ENCODE results near the gene ZNF511. TPM values are rescaled to one million over a fixed set of nuclear protein-coding genes. Genes with fewer than 3 reads are reported as not detected.

The ZNF511 gene
- total RNA-seq, 1 donor from 2014 or later = 25.5 TPM

DNA sequence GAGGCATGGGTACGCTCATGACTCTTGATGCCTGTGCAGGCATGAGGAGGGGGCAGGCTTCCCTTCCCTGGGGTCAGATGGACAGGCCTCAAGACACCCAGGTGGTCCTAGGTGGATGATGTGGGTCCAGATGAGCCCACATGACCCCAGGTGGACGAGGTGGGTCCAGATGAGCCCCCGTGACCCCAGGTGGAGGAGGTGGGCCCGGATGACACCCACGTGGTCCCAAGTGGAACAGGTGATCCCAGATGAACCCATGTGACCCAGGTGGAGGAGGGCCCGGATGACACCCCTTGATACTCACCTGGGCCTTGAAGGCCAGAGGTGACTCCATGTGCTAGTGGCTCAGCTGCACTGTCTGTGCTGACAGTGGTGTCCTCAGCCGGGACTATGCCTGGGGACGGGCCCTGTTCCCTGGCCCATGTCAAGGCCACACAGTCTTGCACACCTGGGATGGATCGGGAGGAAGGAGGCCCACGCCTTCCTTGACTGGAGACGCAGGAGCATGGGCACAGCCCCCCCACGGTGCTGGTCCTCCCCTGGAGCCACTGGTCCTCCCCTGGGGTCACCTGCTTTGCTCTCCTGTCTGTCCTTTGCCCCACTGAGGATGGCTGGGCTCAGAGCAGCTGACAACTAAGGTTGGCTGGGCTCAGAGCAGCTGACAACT, 41.7 kb downstream of the ZNF511 start:
- FAIRE-seq = no peak
- H3K9ac ChIP-seq (ENCODE audit: low read length) = no peak overlapping the region
- H3K36me3 ChIP-seq (ENCODE audit: insufficient read depth, low read length) = no peaks in the 10 kb centered on the region
- H3K27me3 ChIP-seq (ENCODE audit: insufficient read depth, low read length) = no peaks in the 10 kb centered on the region
- no peaks in the 10 kb centered on the region for H3K79me2 ChIP-seq (ENCODE audit: insufficient read depth, low read length)
- no peak overlapping the region for H2AFZ ChIP-seq (ENCODE audit: low read depth, low read length)
- no peaks in the 10 kb centered on the region for H3K36me3 Mint-ChIP-seq (ENCODE audit: low read depth, unreplicated experiment)
- no peak overlapping the region for H3K4me3 ChIP-seq (ENCODE audit: insufficient read depth, low read depth, low read length)
- H3K9me3 Mint-ChIP-seq (ENCODE audit: unreplicated experiment) = peaks cover 2% of the 10 kb centered on the region
- no peaks in the 10 kb centered on the region for H3K4me1 ChIP-seq (ENCODE audit: insufficient read depth, low read length)
- no peaks in the 10 kb centered on the region for H3K27me3 Mint-ChIP-seq (ENCODE audit: low read depth, unreplicated experiment)
- H3K4me3 Mint-ChIP-seq (ENCODE audit: unreplicated experiment) = no peak overlapping the region
- H3K4me2 ChIP-seq (ENCODE audit: low read length) = no peak overlapping the region
- no peak overlapping the region for H3K27ac ChIP-seq (ENCODE audit: low read depth, low read length)
- no peaks in the 10 kb centered on the region for H4K20me1 ChIP-seq (ENCODE audit: insufficient read depth, low read length)
- H3K9me3 ChIP-seq (ENCODE audit: insufficient read depth, low read depth, low read length) = no peaks in the 10 kb centered on the region
- TF ChIP-seq, protein P1, sequence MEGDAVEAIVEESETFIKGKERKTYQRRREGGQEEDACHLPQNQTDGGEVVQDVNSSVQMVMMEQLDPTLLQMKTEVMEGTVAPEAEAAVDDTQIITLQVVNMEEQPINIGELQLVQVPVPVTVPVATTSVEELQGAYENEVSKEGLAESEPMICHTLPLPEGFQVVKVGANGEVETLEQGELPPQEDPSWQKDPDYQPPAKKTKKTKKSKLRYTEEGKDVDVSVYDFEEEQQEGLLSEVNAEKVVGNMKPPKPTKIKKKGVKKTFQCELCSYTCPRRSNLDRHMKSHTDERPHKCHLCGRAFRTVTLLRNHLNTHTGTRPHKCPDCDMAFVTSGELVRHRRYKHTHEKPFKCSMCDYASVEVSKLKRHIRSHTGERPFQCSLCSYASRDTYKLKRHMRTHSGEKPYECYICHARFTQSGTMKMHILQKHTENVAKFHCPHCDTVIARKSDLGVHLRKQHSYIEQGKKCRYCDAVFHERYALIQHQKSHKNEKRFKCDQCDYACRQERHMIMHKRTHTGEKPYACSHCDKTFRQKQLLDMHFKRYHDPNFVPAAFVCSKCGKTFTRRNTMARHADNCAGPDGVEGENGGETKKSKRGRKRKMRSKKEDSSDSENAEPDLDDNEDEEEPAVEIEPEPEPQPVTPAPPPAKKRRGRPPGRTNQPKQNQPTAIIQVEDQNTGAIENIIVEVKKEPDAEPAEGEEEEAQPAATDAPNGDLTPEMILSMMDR (IDR thresholded peaks at IDR 0.05; ENCODE audit: insufficient read depth, low read depth, low read length) = no peak
- no peak for TF ChIP-seq EZH2 (IDR thresholded peaks at IDR 0.05; ENCODE audit: insufficient read depth, low read length)
- DNase-seq (ENCODE audit: low read depth) = no peak
- H3K27ac Mint-ChIP-seq (ENCODE audit: unreplicated experiment) = no peak overlapping the region
- no peaks in the 10 kb centered on the region for H3K4me1 Mint-ChIP-seq (ENCODE audit: low read depth, unreplicated experiment)

- no peak for TF ChIP-seq EZH2 (IDR thresholded peaks at IDR 0.05; ENCODE audit: insufficient read depth, low read length)
- Mint-ChIP-seq H3K9me3 (ENCODE audit: unreplicated experiment) (no peaks in the 10 kb centered on the region), H3K27me3 (ENCODE audit: low read depth, unreplicated experiment) (no peaks in the 10 kb centered on the region), H3K36me3 (ENCODE audit: low read depth, unreplicated experiment) (no peaks in the 10 kb centered on the region), H3K4me1 (ENCODE audit: low read depth, unreplicated experiment) (no peaks in the 10 kb centered on the region), H3K4me3 (ENCODE audit: unreplicated experiment) (no peak overlapping the region), H3K27ac (ENCODE audit: unreplicated experiment) (no peak overlapping the region)
- Histone ChIP-seq H4K20me1 (ENCODE audit: insufficient read depth, low read length) (no peaks in the 10 kb centered on the region), H3K36me3 (ENCODE audit: insufficient read depth, low read length) (no peaks in the 10 kb centered on the region), H3K79me2 (ENCODE audit: insufficient read depth, low read length) (no peaks in the 10 kb centered on the region), H3K4me2 (ENCODE audit: low read length) (no peak overlapping the region), H3K27me3 (ENCODE audit: insufficient read depth, low read length) (no peaks in the 10 kb centered on the region), H3K27ac (ENCODE audit: low read depth, low read length) (no peak overlapping the region), H3K4me3 (ENCODE audit: insufficient read depth, low read depth, low read length) (no peak overlapping the region), H3K9ac (ENCODE audit: low read length) (no peak overlapping the region), H2AFZ (ENCODE audit: low read depth, low read length) (no peak overlapping the region), H3K4me1 (ENCODE audit: insufficient read depth, low read length) (no peaks in the 10 kb centered on the region), H3K9me3 (ENCODE audit: insufficient read depth, low read depth, low read length) (no peaks in the 10 kb centered on the region)
- FAIRE-seq (no peak), DNase-seq (ENCODE audit: low read depth) (no peak)
Measured at GRCh38 chr10:133350950-133351329, 42.2 kb downstream of the ZNF511 start.

DNA sequence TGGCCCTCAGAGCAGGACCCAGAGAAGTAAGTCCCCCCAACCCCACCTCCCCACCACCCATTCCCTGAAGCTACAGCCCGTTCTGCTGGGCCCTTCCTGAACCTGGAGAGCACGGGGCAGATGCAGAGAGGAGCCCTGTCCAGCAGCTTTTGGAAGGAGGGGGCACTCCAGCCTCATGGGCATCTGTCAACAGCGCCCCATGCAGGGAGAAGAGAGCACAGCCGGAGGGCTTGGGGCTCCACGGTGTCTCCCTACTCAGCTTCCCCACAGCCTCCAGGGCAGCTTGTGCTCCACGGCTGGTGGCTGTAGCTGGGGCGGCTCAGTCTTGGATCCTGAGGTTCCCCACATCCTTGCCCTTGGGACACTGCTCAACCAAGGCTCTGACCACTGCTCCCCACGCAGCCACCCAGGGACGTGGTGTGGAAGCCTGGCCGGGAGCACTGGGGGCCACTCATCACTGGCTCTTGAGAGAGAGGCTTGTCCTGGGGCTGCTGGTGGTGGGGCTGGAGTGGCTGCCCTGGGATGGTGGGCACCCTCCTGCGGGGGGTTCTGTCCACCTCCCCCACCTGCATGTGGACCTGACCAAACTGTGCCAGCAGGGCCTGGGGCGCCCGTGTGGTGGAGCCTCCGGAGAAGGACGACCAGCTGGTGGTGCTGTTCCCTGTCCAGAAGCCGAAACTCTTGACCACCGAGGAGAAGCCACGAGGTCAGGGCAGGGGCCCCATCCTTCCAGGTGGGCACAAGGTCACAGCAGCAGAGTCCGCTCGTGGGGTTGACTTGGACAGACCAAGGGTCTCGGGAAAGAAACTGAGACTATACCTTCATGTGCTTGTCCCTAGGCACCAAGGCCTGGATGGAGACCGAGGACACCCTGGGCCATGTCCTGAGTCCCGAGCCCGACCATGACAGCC, 42.9 kb downstream of the ZNF511 start:
- TF ChIP-seq, protein P1 (IDR thresholded peaks at IDR 0.05; ENCODE audit: insufficient read depth, low read depth, low read length) = no peak
- TF ChIP-seq EZH2 (IDR thresholded peaks at IDR 0.05; ENCODE audit: insufficient read depth, low read length) = no peak
- Histone ChIP-seq H4K20me1 (ENCODE audit: insufficient read depth, low read length) (peaks cover 6% of the 10 kb centered on the region), H3K9me3 (ENCODE audit: insufficient read depth, low read depth, low read length) (no peaks in the 10 kb centered on the region), H3K79me2 (ENCODE audit: insufficient read depth, low read length) (peaks cover 2% of the 10 kb centered on the region), H2AFZ (ENCODE audit: low read depth, low read length) (no peak overlapping the region), H3K4me2 (ENCODE audit: low read length) (no peak overlapping the region), H3K4me1 (ENCODE audit: insufficient read depth, low read length) (peaks cover 3% of the 10 kb centered on the region), H3K9ac (ENCODE audit: low read length) (no peak overlapping the region), H3K4me3 (ENCODE audit: insufficient read depth, low read depth, low read length) (no peak overlapping the region), H3K36me3 (ENCODE audit: insufficient read depth, low read length) (no peaks in the 10 kb centered on the region), H3K27ac (ENCODE audit: low read depth, low read length) (no peak overlapping the region), H3K27me3 (ENCODE audit: insufficient read depth, low read length) (no peaks in the 10 kb centered on the region)
- no peaks in the 10 kb centered on the region for H3K4me1 Mint-ChIP-seq (ENCODE audit: low read depth, unreplicated experiment)
- no peaks in the 10 kb centered on the region for H3K9me3 Mint-ChIP-seq (ENCODE audit: unreplicated experiment)
- no peaks in the 10 kb centered on the region for H3K36me3 Mint-ChIP-seq (ENCODE audit: low read depth, unreplicated experiment)
- no peaks in the 10 kb centered on the region for H3K27me3 Mint-ChIP-seq (ENCODE audit: low read depth, unreplicated experiment)
- H3K27ac Mint-ChIP-seq (ENCODE audit: unreplicated experiment) = no peak overlapping the region
- no peak for DNase-seq (ENCODE audit: low read depth)
- H3K4me3 Mint-ChIP-seq (ENCODE audit: unreplicated experiment) = no peak overlapping the region
- no peak for FAIRE-seq
